ENCODE results near the gene FOXN3.
"Not testable (repeated sequence)": the region's sequence is repeated elsewhere in the genome, so short reads cannot be mapped to it uniquely, and the experiment has no call there.

FOXN3 gene

GRCh38 chr14:89167705-89168104, 249.3 kb downstream of the FOXN3 start:
- H3K27me3 ChIP-seq (ENCODE audit: control insufficient read depth, insufficient read depth, low read length), result no peaks in the 10 kb centered on the region
- H3K36me3 ChIP-seq (ENCODE audit: control insufficient read depth, insufficient read depth, low read length), result peaks cover 36% of the 10 kb centered on the region

GRCh38 chr14:89166633-89167032, 250.4 kb downstream of the FOXN3 start:
- Histone ChIP-seq H3K9ac (ENCODE audit: low read depth, low read length) (no peak overlapping the region), H3K36me3 (ENCODE audit: control insufficient read depth, insufficient read depth, low read length) (peaks cover 46% of the 10 kb centered on the region), H3K27me3 (ENCODE audit: control insufficient read depth, insufficient read depth, low read length) (no peaks in the 10 kb centered on the region), H3K9me3 (ENCODE audit: control insufficient read depth, insufficient read depth, low read length) (no peaks in the 10 kb centered on the region), H3K27ac (ENCODE audit: low read depth, low read length) (no peak overlapping the region), H3K4me3 (ENCODE audit: low read depth, low read length) (no peak overlapping the region), H3K4me1 (ENCODE audit: control insufficient read depth, insufficient read depth, low read length) (no peaks in the 10 kb centered on the region)

More at GRCh38 chr14:89167705-89168104, 249.3 kb downstream of the FOXN3 start:
- no peaks in the 10 kb centered on the region for H3K4me1 ChIP-seq (ENCODE audit: control insufficient read depth, insufficient read depth, low read length)
- H3K27ac ChIP-seq (ENCODE audit: low read depth, low read length), result no peak overlapping the region
- no peak overlapping the region for H3K9ac ChIP-seq (ENCODE audit: low read depth, low read length)
- no peaks in the 10 kb centered on the region; the same call in 1 of the 2 replicates for H3K9me3 ChIP-seq (ENCODE audit: control insufficient read depth, insufficient read depth, low read length)
- H3K4me3 ChIP-seq (ENCODE audit: low read depth, low read length), result no peak overlapping the region

GRCh38 chr14:89165189-89166181, 251.5 kb downstream of the FOXN3 start:
- Histone ChIP-seq H3K9ac (ENCODE audit: low read depth, low read length) (no peak overlapping the region), H3K27ac (ENCODE audit: low read depth, low read length) (no peak overlapping the region), H3K27me3 (ENCODE audit: control insufficient read depth, insufficient read depth, low read length) (no peaks in the 10 kb centered on the region), H3K4me1 (ENCODE audit: control insufficient read depth, insufficient read depth, low read length) (no peaks in the 10 kb centered on the region), H3K36me3 (ENCODE audit: control insufficient read depth, insufficient read depth, low read length) (peaks cover 54% of the 10 kb centered on the region), H3K9me3 (ENCODE audit: control insufficient read depth, insufficient read depth, low read length) (no peaks in the 10 kb centered on the region), H3K4me3 (ENCODE audit: low read depth, low read length) (no peak overlapping the region)

- H3K9ac ChIP-seq (ENCODE audit: low read depth, low read length), result no peak overlapping the region
- no peak overlapping the region for H3K4me3 ChIP-seq (ENCODE audit: low read depth, low read length)
- no peaks in the 10 kb centered on the region for H3K4me1 ChIP-seq (ENCODE audit: control insufficient read depth, insufficient read depth, low read length)
- no peaks in the 10 kb centered on the region for H3K27me3 ChIP-seq (ENCODE audit: control insufficient read depth, insufficient read depth, low read length)
- no peak overlapping the region for H3K27ac ChIP-seq (ENCODE audit: low read depth, low read length)
- peaks cover 58% of the 10 kb centered on the region for H3K36me3 ChIP-seq (ENCODE audit: control insufficient read depth, insufficient read depth, low read length)
- no peaks in the 10 kb centered on the region for H3K9me3 ChIP-seq (ENCODE audit: control insufficient read depth, insufficient read depth, low read length)
Observed at GRCh38 chr14:89164168-89165073, 252.6 kb downstream of the FOXN3 start.

GRCh38 chr14:89163031-89163636, 253.9 kb downstream of the FOXN3 start:
- no peak overlapping the region for H3K27ac ChIP-seq (ENCODE audit: low read depth, low read length)
- H3K27me3 ChIP-seq (ENCODE audit: control insufficient read depth, insufficient read depth, low read length), result no peaks in the 10 kb centered on the region
- H3K4me1 ChIP-seq (ENCODE audit: control insufficient read depth, insufficient read depth, low read length), result no peaks in the 10 kb centered on the region
- H3K9ac ChIP-seq (ENCODE audit: low read depth, low read length), result no peak overlapping the region
- no peak overlapping the region for H3K4me3 ChIP-seq (ENCODE audit: low read depth, low read length)
- no peaks in the 10 kb centered on the region for H3K9me3 ChIP-seq (ENCODE audit: control insufficient read depth, insufficient read depth, low read length)
- peaks cover 58% of the 10 kb centered on the region for H3K36me3 ChIP-seq (ENCODE audit: control insufficient read depth, insufficient read depth, low read length)

GRCh38 chr14:89162586-89162985, 254.4 kb downstream of the FOXN3 start:
- Histone ChIP-seq H3K36me3 (ENCODE audit: control insufficient read depth, insufficient read depth, low read length) (peaks cover 58% of the 10 kb centered on the region), H3K4me1 (ENCODE audit: control insufficient read depth, insufficient read depth, low read length) (no peaks in the 10 kb centered on the region), H3K27ac (ENCODE audit: low read depth, low read length) (no peak overlapping the region), H3K9me3 (ENCODE audit: control insufficient read depth, insufficient read depth, low read length) (no peaks in the 10 kb centered on the region), H3K4me3 (ENCODE audit: low read depth, low read length) (no peak overlapping the region), H3K27me3 (ENCODE audit: control insufficient read depth, insufficient read depth, low read length) (no peaks in the 10 kb centered on the region), H3K9ac (ENCODE audit: low read depth, low read length) (no peak overlapping the region)

GRCh38 chr14:89160437-89160836, 256.6 kb downstream of the FOXN3 start:
- H3K27me3 ChIP-seq (ENCODE audit: control insufficient read depth, insufficient read depth, low read length), result no peaks in the 10 kb centered on the region
- H3K27ac ChIP-seq (ENCODE audit: low read depth, low read length), result no peak overlapping the region
- H3K9ac ChIP-seq (ENCODE audit: low read depth, low read length), result no peak overlapping the region
- no peak overlapping the region for H3K4me3 ChIP-seq (ENCODE audit: low read depth, low read length)
- H3K9me3 ChIP-seq (ENCODE audit: control insufficient read depth, insufficient read depth, low read length), result no peaks in the 10 kb centered on the region
- peaks cover 40% of the 10 kb centered on the region for H3K36me3 ChIP-seq (ENCODE audit: control insufficient read depth, insufficient read depth, low read length)
- no peaks in the 10 kb centered on the region for H3K4me1 ChIP-seq (ENCODE audit: control insufficient read depth, insufficient read depth, low read length)

GRCh38 chr14:89158701-89159100, 258.3 kb downstream of the FOXN3 start:
- Histone ChIP-seq H3K4me1 (ENCODE audit: control insufficient read depth, insufficient read depth, low read length) (no peaks in the 10 kb centered on the region), H3K36me3 (ENCODE audit: control insufficient read depth, insufficient read depth, low read length) (peaks cover 28% of the 10 kb centered on the region), H3K4me3 (ENCODE audit: low read depth, low read length) (no peak overlapping the region), H3K27ac (ENCODE audit: low read depth, low read length) (no peak overlapping the region), H3K9ac (ENCODE audit: low read depth, low read length) (no peak overlapping the region), H3K27me3 (ENCODE audit: control insufficient read depth, insufficient read depth, low read length) (no peaks in the 10 kb centered on the region), H3K9me3 (ENCODE audit: control insufficient read depth, insufficient read depth, low read length) (no peaks in the 10 kb centered on the region)

GRCh38 chr14:89158104-89158503, 258.9 kb downstream of the FOXN3 start:
- not testable (repeated sequence) for H3K9me3 ChIP-seq (ENCODE audit: control insufficient read depth, insufficient read depth, low read length); H3K4me1 ChIP-seq (ENCODE audit: control insufficient read depth, insufficient read depth, low read length); H3K27me3 ChIP-seq (ENCODE audit: control insufficient read depth, insufficient read depth, low read length)

GRCh38 chr14:89155491-89155890, 261.5 kb downstream of the FOXN3 start:
- Histone ChIP-seq H3K27ac (ENCODE audit: low read depth, low read length) (no peak overlapping the region), H3K4me3 (ENCODE audit: low read depth, low read length) (no peak overlapping the region), H3K4me1 (ENCODE audit: control insufficient read depth, insufficient read depth, low read length) (no peaks in the 10 kb centered on the region), H3K27me3 (ENCODE audit: control insufficient read depth, insufficient read depth, low read length) (no peaks in the 10 kb centered on the region), H3K36me3 (ENCODE audit: control insufficient read depth, insufficient read depth, low read length) (peaks cover 4% of the 10 kb centered on the region; the same call in 1 of the 2 replicates), H3K9ac (ENCODE audit: low read depth, low read length) (no peak overlapping the region), H3K9me3 (ENCODE audit: control insufficient read depth, insufficient read depth, low read length) (no peaks in the 10 kb centered on the region)

More at GRCh38 chr14:89158104-89158503, 258.9 kb downstream of the FOXN3 start:
- H3K4me3 ChIP-seq (ENCODE audit: low read depth, low read length); H3K9ac ChIP-seq (ENCODE audit: low read depth, low read length); H3K27ac ChIP-seq (ENCODE audit: low read depth, low read length): not testable (repeated sequence)
- peaks cover 26% of the 10 kb centered on the region for H3K36me3 ChIP-seq (ENCODE audit: control insufficient read depth, insufficient read depth, low read length)

Measured in HUES48 (cell line).